ENCODE results near the gene RBFA.

- no peak for TF ChIP-seq CTCF (IDR thresholded peaks at IDR 0.05)
- TF ChIP-seq ZFX (IDR thresholded peaks at IDR 0.05; ENCODE audit: borderline replicate concordance), result no peak
Observed at GRCh38 chr18:79987566-79987965, 46.7 kb upstream of the RBFA start.

Data from 22Rv1 (cell line).